ENCODE data around the gene AMIGO2. TPM values are rescaled to one million over a fixed set of nuclear protein-coding genes. Genes with fewer than 3 reads are reported as not detected.
A peak's percentile ranks its signal among the peaks of the same experiment; 100 is the strongest.

AMIGO2 gene
- total RNA-seq, 1 experiment from 2014 or later: 0.96 TPM

DNA sequence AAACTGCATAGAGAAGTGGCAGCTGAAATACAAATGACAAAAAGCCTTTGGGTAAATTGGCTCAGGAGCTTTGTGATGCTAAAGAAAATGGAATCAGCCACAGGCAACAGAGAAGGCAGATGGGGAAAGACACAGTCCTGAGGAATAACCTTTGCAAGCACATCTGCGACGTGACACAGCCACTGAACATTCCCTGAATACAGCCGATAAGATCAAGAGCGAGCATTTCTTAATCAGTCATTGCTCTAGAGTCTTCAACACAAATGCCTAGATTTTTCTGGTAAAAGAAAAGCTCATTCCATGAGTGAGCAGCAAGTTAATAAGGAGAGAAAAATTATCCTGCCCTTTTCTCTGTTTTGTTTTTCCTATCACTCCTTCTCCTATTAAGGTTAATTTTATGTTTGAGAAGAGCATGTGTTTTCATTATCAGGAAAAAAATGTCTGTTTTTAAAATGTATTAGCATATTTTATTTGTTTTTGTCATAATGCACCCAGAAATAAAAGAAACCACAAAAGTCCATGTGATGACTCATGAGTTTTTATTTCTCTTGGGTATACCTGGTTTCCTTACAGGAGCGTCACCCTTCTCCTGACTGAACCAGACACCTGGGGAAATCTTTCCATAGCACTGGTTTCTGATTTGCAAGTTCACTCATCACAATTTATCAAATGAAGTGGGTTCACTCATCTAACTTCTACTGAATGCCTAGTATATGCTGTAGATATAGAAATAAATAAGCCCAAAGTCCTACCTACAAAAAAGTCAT is 45.8 kb downstream of the AMIGO2 start:
- BruUV-seq (replicated peaks): no TSS peak
- ChIA-PET CTCF (interaction anchor here (0.6 to 4.0 kb wide), 7 partner anchors 21 to 733 kb away, joined by 3 to 57 read pairs (median 11); no protein-coding TSS in a partner anchor), RAD21 (ENCODE audit: low non-redundant PET in 1 of 2, low total read pairs in 2 of 2, uncharacterized antibody in 2 of 2, unreplicated experiment in 2 of 2) (interaction anchor here in 1 of 2 experiments (1.8 kb wide), 1 partner anchor 374 kb away, joined by 7 read pairs; no protein-coding TSS in a partner anchor), POLR2A (interaction anchor here (1.2 kb wide), 1 partner anchor 374 kb away, joined by 3 read pairs; no protein-coding TSS in a partner anchor)
- 0 out of 2 replicates have a peak overlapping the region, but pooled peaks have one; percentile 2 for H3K4me2 ChIP-seq (ENCODE audit: low read length)
- H3K4me3 ChIP-seq (replicated peaks in 1 of 2; ENCODE audit: low read depth in 1 of 2, low read length in 2 of 2): no peak overlapping the region
- H3K27ac ChIP-seq (ENCODE audit: low read depth, low read length): no peak overlapping the region
- H3K9ac ChIP-seq (ENCODE audit: low read length): no peak overlapping the region
- no peaks in the 10 kb centered on the region for H3K79me2 ChIP-seq (ENCODE audit: insufficient read depth, low read length)
- no peaks in the 10 kb centered on the region for H3K9me3 ChIP-seq (ENCODE audit: control insufficient read depth in 1 of 2, insufficient read depth in 1 of 2, low read depth in 1 of 2, low read length in 2 of 2)
- H3K27me3 ChIP-seq (ENCODE audit: insufficient read depth, low read length): no peaks in the 10 kb centered on the region
- peaks cover 3 to 6% of the 10 kb centered on the region in 2 experiments; a peak in 3 of 4 replicates for H3K4me1 ChIP-seq (ENCODE audit: control insufficient read depth in 1 of 2, insufficient read depth in 2 of 2, low read length in 2 of 2)
- H3K36me3 ChIP-seq (ENCODE audit: control insufficient read depth in 1 of 2, insufficient read depth in 2 of 2, low read length in 2 of 2): no peaks in the 10 kb centered on the region
- intact Hi-C loops (cut with micrococcal nuclease): loop anchor here (5.0 to 10.0 kb wide), 3 partner anchors 513 to 803 kb away; partner anchors contain the start of gene SLC48A1
- no peaks in the 10 kb centered on the region for H3K9me2 ChIP-seq (ENCODE audit: insufficient read depth)
- H2AFZ ChIP-seq (ENCODE audit: low read depth, low read length, poor library complexity, severe bottlenecking): no peak overlapping the region
- H4K20me1 ChIP-seq (ENCODE audit: insufficient read depth): no peaks in the 10 kb centered on the region
- no peak for TF ChIP-seq JUND (IDR thresholded peaks at IDR 0.05)
- no peak for TF ChIP-seq CBX3 (IDR thresholded peaks at IDR 0.05; ENCODE audit: low read depth)
- TF ChIP-seq, protein P1, sequence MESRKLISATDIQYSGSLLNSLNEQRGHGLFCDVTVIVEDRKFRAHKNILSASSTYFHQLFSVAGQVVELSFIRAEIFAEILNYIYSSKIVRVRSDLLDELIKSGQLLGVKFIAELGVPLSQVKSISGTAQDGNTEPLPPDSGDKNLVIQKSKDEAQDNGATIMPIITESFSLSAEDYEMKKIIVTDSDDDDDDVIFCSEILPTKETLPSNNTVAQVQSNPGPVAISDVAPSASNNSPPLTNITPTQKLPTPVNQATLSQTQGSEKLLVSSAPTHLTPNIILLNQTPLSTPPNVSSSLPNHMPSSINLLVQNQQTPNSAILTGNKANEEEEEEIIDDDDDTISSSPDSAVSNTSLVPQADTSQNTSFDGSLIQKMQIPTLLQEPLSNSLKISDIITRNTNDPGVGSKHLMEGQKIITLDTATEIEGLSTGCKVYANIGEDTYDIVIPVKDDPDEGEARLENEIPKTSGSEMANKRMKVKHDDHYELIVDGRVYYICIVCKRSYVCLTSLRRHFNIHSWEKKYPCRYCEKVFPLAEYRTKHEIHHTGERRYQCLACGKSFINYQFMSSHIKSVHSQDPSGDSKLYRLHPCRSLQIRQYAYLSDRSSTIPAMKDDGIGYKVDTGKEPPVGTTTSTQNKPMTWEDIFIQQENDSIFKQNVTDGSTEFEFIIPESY (IDR thresholded peaks at IDR 0.05; ENCODE audit: extremely low read depth, insufficient replicate concordance, low read length): no peak
- TF ChIP-seq, protein P2, sequence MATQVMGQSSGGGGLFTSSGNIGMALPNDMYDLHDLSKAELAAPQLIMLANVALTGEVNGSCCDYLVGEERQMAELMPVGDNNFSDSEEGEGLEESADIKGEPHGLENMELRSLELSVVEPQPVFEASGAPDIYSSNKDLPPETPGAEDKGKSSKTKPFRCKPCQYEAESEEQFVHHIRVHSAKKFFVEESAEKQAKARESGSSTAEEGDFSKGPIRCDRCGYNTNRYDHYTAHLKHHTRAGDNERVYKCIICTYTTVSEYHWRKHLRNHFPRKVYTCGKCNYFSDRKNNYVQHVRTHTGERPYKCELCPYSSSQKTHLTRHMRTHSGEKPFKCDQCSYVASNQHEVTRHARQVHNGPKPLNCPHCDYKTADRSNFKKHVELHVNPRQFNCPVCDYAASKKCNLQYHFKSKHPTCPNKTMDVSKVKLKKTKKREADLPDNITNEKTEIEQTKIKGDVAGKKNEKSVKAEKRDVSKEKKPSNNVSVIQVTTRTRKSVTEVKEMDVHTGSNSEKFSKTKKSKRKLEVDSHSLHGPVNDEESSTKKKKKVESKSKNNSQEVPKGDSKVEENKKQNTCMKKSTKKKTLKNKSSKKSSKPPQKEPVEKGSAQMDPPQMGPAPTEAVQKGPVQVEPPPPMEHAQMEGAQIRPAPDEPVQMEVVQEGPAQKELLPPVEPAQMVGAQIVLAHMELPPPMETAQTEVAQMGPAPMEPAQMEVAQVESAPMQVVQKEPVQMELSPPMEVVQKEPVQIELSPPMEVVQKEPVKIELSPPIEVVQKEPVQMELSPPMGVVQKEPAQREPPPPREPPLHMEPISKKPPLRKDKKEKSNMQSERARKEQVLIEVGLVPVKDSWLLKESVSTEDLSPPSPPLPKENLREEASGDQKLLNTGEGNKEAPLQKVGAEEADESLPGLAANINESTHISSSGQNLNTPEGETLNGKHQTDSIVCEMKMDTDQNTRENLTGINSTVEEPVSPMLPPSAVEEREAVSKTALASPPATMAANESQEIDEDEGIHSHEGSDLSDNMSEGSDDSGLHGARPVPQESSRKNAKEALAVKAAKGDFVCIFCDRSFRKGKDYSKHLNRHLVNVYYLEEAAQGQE (IDR thresholded peaks at IDR 0.05; ENCODE audit: low read depth): no peak
- ATAC-seq (no peak), DNase-seq (ENCODE audit: low read depth, low spot score) (no peak)
